Loucy (cell line): ENCODE data around the gene HEATR5A.
A peak's percentile ranks its signal among the peaks of the same experiment; 100 is the strongest.

ENCODE experiments used
- CTCF ChIP-seq: fragments of 200-600 bp; sonication (generic); conservative IDR thresholded peaks from 2 replicates; pipeline ENCODE4 v1.5.1; 2014; ENCODE audit warnings: mild to moderate bottlenecking, antibody characterized with exemption, low read length
- EZH2phosphoT487 ChIP-seq: fragments of 200-600 bp; IDR thresholded peaks from 2 replicates; pipeline ENCODE4 v1.6.1; 2018; ENCODE audit warnings: antibody characterized with exemption, mild to moderate bottlenecking, moderate library complexity, borderline replicate concordance

DNA sequence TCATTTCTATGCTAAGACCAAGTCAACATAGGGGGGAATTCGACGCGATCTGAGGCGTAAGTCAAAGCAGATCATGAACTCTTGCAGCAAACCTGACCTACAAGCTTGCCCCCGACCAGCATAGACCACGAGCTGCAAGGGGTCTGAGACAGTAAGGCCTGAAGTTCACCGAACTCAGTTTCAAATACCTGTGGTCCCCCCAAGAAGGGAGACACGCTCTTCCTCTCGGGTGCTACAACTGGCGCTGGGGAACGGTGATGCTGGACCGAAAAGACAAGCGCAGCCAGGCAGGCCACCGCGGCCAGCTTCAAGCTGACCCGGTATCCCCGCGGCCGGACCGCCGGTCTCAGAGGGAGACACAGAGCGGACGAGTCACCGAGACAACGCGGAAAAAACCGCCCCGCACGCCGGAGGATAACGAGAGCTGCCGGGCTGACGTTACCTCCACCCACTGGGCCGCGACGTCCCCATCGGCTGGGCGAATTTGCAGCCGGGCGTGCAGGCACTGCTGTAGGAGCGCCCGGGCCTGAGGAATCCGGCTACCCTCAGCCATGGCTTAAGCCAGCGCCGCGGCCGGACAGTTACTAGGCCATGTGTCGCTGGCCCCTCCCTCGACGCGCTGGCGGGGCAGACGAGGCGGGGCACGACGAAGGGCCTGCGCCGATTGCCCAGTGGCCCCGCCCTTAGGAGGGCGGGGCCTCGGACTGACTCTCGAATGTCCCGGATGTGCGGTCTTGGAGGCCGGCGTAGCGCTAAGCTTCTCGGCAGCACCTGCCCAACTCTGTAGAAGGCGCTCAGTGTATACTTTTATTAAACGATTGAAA, 36.7 kb upstream of the HEATR5A start, which contains the start of gene DTD2:
- TF ChIP-seq CTCF (0 out of 2 replicates have a peak, but pooled peaks have one; percentile 19), EZH2phosphoT487 (no peak)
